T-helper 1 cell (primary cell): ENCODE measurements around the gene PLA2G4B.

Experiments used
- DNase-seq, 5 donors: peaks; one replicate each; pipeline ENCODE4 v3.0.0-alpha.2; 2012 to 2020

Gene PLA2G4B

GRCh38 chr15:41891226-41891625 is 52.6 kb downstream of the PLA2G4B start:
- DNase-seq = no peak

- DNase-seq = no peak
Measured at GRCh38 chr15:41891946-41892345, 53.3 kb downstream of the PLA2G4B start.

GRCh38 chr15:41892621-41893421 is 54.2 kb downstream of the PLA2G4B start:
- DNase-seq = peak in 1 of 5 donors; percentile 15

- no peak for DNase-seq
Measured at GRCh38 chr15:41893422-41894250, 55.0 kb downstream of the PLA2G4B start, which contains the start of gene SPTBN5. Gene SPTBN5 (minus strand): TSS chr15:41894053. CDS start chr15:41893497, 556 bp downstream.

- DNase-seq = no peak
Measured at GRCh38 chr15:41894251-41894790, 55.7 kb downstream of the PLA2G4B start.

GRCh38 chr15:41894791-41895463 is 56.3 kb downstream of the PLA2G4B start:
- DNase-seq = peak; percentile 77 to 93 (median 85)

- no peak for DNase-seq
Measured at GRCh38 chr15:41895491-41895890, 56.8 kb downstream of the PLA2G4B start.

- DNase-seq = no peak
Measured at GRCh38 chr15:41895957-41896356, 57.3 kb downstream of the PLA2G4B start.

- no peak for DNase-seq
Measured at GRCh38 chr15:41896566-41896965, 57.9 kb downstream of the PLA2G4B start.

- no peak for DNase-seq
Measured at GRCh38 chr15:41897363-41897799, 58.7 kb downstream of the PLA2G4B start.
